HL-60/S4 treated with phorbol 12-myristate 13-acetate at 8.2 ng/mL for 4 days and 3 days (cell line): Measurements from ENCODE around the gene PCSK6.
"Not testable (repeated sequence)": the region's sequence is repeated elsewhere in the genome, so short reads cannot be mapped to it uniquely, and the experiment has no call there.

Source experiments
- in situ Hi-C: fragments of 300-500 bp; cut with MboI; formaldehyde crosslinking; loops from 2 replicates; pipeline ENCODE4 v1.15.0; 2022; ENCODE audit warnings: low sequenced_read_pairs

Gene PCSK6

DNA sequence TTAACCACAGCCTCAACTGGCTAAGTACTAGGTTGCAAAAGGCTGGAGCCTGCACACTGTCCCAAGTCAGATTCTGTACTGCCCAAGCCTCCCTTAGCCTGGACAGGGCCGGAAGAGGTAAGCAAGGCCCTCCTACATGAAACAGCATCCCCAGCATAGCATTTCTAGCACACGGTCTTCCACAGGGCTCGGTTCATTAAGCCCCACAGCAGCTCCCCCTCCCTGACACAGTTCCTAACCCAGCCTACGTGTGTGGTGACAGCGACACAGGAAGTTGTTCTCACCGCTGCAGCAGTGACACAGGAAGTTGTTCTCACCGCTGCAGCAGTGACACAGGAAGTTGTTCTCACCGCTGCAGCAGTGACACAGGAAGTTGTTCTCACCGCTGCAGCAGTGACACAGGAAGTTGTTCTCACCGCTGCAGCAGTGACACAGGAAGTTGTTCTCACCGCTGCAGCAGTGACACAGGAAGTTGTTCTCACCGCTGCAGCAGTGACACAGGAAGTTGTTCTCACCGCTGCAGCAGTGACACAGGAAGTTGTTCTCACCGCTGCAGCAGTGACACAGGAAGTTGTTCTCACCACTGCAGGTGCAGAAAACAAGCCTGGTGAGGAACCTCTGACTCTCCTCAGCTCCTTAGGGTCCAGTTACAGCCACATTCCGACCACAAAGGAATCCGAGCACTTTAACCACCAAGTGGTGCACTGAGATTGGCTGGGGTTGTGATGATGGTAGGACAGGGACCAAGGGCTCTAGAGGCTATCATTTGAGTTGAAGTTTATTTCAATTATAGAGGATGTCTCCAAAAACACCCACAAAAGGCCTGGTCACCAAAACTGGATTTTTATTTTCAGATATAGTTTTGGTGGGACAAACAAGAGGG is 155.4 kb downstream of the PCSK6 start:
- in situ Hi-C loops, result not testable (repeated sequence)

- in situ Hi-C loops, result no loop called here
Measured at GRCh38 chr15:101332061-101332467, 157.4 kb downstream of the PCSK6 start.

DNA sequence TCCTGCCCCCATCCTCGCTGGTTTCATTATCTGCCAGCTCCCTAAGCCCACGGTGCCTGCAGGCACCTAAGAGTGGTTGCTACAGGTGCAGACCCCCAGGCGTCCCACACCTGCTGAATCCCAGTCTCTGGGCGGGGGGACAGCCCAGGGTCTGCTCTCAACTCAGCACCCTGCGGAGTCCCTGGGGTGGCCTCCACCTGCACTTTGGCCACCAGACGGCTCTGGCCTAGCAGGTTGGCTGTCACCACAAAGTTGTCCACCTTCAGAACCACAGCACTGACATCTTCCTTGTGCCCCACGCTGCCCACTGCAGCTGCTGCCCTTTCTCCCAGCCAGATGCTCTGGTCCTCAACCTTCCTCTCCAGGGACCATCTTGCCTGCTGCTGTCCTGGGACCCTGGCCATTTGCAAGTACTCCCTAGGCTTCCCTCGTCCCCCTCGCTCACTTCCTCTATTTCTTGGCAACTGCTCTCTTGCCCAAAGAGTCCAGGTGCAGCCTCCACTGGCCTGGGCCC is 159.6 kb downstream of the PCSK6 start:
- in situ Hi-C loops, result no loop called here

- in situ Hi-C loops, result no loop called here
Measured at GRCh38 chr15:101329309-101329863, 160.1 kb downstream of the PCSK6 start.

GRCh38 chr15:101328001-101328400 is 161.5 kb downstream of the PCSK6 start:
- in situ Hi-C loops, result no loop called here

GRCh38 chr15:101327147-101327740 is 162.3 kb downstream of the PCSK6 start:
- in situ Hi-C loops, result no loop called here

DNA sequence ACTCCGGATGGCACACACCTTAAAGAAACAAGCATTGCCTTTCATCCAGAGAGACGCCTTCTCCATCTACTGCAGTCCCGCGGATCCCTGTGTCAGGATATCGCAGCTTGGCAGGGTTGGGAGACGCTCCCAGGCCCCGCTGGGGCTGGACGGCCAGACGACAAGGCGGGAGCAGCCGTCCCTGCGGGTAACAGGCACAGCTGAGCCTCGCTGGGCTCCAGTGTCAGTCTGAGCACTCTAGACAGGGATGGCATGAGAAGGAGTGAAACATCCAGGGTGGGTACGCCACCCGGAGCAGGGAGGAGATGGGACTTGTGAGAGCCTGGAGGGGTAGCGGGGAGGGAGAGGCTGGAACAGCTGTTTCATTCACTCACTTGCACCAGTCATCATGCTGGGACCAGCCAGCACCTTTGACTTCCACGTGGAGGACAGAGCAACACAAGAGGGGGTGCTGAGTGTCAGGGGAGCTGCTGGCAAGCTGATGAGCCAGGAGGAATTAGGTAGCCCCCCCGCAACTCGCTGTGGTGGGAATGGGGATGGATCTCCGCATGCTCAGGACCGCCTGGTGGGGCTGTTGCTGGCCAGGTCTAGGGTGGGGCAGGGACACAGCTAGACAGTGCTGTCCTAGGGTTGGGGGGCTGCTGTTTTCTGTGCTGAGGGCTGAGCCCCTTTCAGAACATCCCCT is 162.9 kb downstream of the PCSK6 start:
- in situ Hi-C loops, result no loop called here

DNA sequence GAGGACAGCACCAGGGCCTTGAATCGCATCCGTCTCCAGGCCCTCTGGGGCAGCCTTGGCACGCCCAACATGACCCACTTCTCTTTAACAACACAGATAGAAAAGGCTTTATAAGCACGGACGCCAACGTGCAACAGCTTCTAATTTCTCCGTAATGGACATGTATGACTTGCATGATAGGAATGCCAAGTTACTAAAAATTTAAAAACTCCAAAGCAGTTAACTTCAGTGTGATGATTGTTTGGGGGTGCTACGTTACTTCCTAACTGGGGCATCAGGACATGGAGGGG is 163.5 kb downstream of the PCSK6 start:
- in situ Hi-C loops, result no loop called here

DNA sequence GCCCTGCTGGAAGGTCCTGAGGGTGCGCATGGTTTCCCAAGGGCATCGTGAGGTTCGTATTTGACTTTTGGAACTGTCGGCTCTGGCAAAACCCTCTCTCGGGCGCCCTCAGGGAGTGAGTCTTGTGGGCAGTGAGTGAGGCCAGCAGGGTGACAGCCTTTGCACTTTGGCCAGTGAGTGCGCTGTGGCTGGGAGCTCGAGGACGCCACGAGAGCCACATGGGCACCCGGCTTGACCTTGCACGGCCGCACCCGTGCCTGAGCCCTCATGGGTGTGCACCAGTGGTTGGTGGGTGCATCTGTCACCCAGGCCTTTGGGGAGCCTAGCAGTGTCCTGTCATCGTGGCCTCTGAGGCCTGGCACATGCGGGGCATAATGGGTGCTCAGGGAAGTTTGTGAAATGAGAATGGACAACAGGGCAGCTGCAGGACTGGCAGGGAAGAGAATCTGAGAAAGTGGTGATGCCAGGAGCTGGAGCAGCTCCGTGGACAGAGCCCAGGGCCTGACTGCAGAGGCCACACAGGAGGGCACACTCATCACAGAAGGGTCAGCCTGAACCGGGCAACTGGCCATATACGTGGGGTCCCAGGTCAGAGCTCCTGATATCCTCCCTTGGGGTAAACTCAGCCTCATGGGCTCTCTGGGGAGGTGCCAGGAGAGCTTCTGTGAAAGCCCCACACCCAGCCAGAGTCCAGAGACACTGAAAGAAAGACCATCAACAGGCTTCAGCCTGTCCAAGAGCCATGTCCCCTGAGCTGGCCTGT is 164.1 kb downstream of the PCSK6 start:
- in situ Hi-C loops, result no loop called here

DNA sequence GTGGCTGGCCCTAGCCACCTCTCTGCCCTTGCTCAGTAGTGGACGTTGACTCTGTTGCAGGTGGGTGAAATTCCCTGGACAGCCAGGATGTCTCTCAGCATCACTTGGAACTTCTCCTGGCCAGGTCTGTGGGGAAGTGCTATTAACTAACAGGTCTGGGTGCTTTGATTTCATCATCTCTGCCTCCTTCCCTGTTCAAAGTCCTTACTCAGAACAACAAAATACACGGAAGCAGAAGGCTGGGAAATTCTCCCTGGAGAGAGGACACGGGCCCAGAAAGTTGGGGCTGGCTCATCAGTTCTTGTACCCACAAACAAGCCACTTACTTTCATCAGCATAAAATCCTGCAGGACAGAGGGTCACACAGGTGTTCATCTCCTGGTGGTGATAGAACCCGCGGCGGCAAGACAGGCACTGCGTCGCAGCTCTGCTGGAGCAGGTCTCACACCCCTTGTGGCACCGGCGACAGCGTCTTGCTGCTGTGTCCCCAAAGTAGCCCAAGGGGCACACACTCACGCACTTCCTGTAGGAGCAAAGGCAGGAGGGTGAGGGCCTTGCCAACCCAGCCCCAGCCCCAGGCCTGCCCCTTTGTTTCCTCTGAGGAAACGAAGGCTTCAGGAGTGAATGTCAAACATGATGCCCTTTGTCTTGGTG is 164.9 kb downstream of the PCSK6 start:
- in situ Hi-C loops, result no loop called here

- in situ Hi-C loops, result no loop called here
Measured at GRCh38 chr15:101323793-101324523, 165.5 kb downstream of the PCSK6 start.

DNA sequence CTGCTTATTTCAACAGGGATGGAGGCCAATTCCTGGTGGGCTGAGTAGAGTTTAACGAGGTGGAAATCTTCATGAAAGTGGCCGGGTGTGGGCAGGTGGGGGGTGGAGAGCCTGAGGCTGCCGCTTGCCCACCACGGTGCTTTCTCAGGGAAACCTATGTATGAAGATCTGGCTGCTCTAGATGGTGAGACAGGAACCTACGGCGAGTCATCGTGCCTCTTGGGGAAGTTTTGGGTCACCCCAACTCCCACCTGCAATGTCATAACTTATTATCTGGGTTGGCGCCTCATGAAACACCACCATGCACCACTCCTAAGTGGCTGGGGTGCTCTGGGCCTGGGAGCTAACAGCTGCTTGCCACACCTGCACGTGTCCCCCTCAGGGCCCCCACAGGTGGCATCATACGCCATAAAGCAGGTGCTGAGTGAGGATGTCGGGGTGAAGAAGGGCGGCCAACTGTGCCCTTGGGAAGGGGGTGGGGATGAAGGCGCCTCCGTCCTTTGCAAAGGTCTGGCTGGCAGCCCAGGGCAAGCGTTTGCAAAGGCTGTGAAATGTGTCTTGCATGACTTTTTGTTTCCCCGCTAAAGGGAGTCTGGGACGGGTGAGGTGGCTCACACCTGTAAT is 166.5 kb downstream of the PCSK6 start:
- in situ Hi-C loops, result no loop called here

GRCh38 chr15:101322016-101322695 is 167.4 kb downstream of the PCSK6 start:
- in situ Hi-C loops, result no loop called here

- in situ Hi-C loops, result no loop called here
Measured at GRCh38 chr15:101320501-101321052, 168.9 kb downstream of the PCSK6 start.

- in situ Hi-C loops, result no loop called here
Measured at GRCh38 chr15:101318839-101319238, 170.7 kb downstream of the PCSK6 start.

DNA sequence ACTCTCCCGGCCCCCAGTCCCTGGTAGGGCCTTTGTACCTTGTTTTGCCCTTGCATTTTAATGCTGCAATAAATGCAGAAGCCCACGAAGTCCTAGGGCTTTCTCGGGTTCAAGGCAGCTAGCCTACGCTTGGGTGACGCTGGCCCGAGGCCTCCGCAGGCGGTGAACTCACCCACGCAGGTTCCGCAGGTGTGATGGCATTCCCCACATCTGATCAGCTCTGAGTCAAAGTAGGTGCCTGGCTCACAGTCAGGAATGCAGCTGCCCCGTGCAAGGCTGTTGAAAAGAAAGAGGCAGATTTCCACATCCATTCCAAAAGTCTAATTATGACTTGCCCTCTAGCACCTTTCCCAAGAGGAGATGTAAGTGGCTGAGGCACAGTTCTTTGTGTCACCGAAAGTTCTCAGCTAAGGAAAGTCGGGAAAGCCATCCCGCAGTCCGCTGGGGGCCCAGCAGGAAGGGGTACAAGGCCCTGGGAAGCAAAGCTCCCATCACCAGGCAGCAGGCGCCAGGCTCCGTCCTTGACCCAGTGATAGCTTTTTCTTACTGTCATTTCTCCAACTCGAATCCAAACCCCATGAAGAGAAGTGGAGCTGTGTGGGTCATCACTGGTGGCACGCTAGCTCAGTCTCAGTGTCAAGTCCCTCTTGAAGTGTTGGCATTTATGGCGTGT is 171.2 kb downstream of the PCSK6 start:
- in situ Hi-C loops, result no loop called here

- in situ Hi-C loops, result no loop called here
Measured at GRCh38 chr15:101317336-101317872, 172.1 kb downstream of the PCSK6 start.
